ENCODE measurements around the gene PSMA3.

DNA sequence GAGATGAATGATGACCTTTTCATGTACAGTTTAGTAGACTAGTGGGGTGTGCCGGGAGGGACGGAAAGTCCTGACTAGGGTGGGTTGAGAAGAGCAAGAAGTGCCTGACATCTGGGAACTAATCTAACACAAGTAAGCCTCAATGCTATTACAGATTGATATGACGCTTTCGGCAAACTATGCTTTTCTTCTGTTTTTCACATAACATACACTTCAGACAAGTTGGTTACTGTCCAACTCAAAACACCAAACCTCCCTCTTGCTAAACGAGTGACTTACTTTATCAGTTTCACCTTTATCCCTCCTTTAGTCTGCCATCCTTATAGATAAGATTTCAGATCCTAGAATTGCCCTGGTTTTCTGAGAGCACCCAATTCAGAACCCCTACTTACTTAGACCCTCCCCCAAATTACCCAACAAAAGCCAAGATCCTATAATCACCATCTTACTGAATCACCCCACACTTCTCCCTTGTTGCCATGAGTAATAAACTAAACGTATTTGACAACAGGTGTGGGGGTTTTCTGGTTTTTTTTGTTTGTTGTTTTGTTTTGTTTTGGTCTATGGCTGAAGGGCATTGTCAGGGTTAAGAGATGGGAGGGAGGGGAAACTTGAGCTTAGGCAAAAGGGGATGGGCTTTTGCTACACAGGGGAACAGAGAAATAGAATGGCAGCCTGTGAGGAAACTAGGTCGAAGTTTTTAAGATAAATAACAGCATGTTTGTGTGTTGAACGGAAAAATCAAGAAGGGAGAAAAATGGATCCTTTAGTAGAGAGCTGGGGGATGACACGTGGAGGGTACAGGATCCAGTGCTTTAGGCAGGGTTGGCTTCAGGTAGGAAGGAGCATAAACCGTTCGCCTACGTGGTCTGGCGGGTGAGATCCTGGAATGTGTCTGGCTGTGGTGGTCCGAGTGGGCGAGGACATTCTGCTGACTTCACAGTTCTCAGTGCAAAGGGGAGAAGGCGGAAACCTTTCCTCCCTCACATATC is 6.1 kb upstream of the PSMA3 start:
- TF ChIP-seq CTCF (IDR thresholded peaks at IDR 0.05) (no peak), POLR2A (IDR thresholded peaks at IDR 0.05) (no peak), POLR2AphosphoS5 (IDR thresholded peaks at IDR 0.05) (no peak)

Data from stomach (tissue), 4 donors.